GM12878 (cell line): ENCODE results near the gene TFRC. TPM values are rescaled to one million over a fixed set of nuclear protein-coding genes. Genes with fewer than 3 reads are reported as not detected.

ENCODE experiments used
- ATAC-seq: fragments of 200-7000 bp; cut with Tn5 transposase; 3 replicates; pipeline ENCODE4 v1.9.1; 2020; ENCODE audit warnings: mild to moderate bottlenecking, moderate library complexity
- BruUV-seq: library from RNA; stranded (reverse); fragments of 400-500 nt; replicated peaks from 2 replicates; lab custom pipeline; 2021; lab: Mats Ljungman, UMichigan
- CTCF ChIA-PET: fragments of 300-600 bp; sonication (Branson Sonifier 250); formaldehyde crosslinking; extraction: SDS; loops from one replicate; lab custom pipeline; 2021; ENCODE audit warnings: inconsistent platforms; lab: Yijun Ruan, JAX
- POLR2A ChIA-PET: fragments of 350-600 bp; formaldehyde crosslinking; extraction: SDS; loops from one replicate; lab custom pipeline; 2021; ENCODE audit warnings: inconsistent platforms; lab: Charles Lee
- RAD21 ChIA-PET: fragments of 300-600 bp; sonication (Branson Sonifier 250); formaldehyde crosslinking; loops from one replicate; lab custom pipeline; 2023; ENCODE audit warnings: antibody characterized with exemption; ENCODE audit not compliant: unreplicated experiment; lab: Charles Lee
- SMC1A ChIA-PET: fragments of 300-600 bp; sonication (Branson Sonifier 250); formaldehyde crosslinking; loops from one replicate; lab custom pipeline; 2023; ENCODE audit not compliant: unreplicated experiment, uncharacterized antibody; lab: Charles Lee
- DNase-seq: peaks from one replicate; pipeline ENCODE4 v3.0.0-alpha.2; 2011; ENCODE audit warnings: low read depth, low spot score
- FAIRE-seq: peaks from 3 replicates; lab custom pipeline; 2011; peaks lifted over from hg19 to GRCh38; lab: Jason Lieb, UNC
- H2AFZ ChIP-seq: 2 replicates; pipeline ENCODE4 v1.6.0; 2011; ENCODE audit warnings: low read depth, low read length, control low read depth; ENCODE audit not compliant: control insufficient read depth
- H3K27ac ChIP-seq: 2 replicates; pipeline ENCODE4 v1.5.1; 2011; ENCODE audit warnings: control low read depth; ENCODE audit not compliant: control insufficient read depth, insufficient read depth
- H3K27me3 ChIP-seq, 2 experiments: replicated peaks in 1 of 2; 2 replicates each; pipeline versions ENCODE4 v1.6.0 to v1.6.1; 2011; ENCODE audit warnings: low read length in 1 of 2; ENCODE audit not compliant: control insufficient read depth in 2 of 2, insufficient read depth in 2 of 2
- H3K36me3 ChIP-seq, 2 experiments: 2 replicates each; pipeline ENCODE4 v1.5.1; 2011; ENCODE audit warnings: low read length in 1 of 2; ENCODE audit not compliant: control insufficient read depth in 2 of 2, insufficient read depth in 2 of 2
- H3K4me1 ChIP-seq: 2 replicates; pipeline ENCODE4 v1.6.1; 2011; ENCODE audit warnings: mild to moderate bottlenecking, low read length, moderate library complexity, mixed read lengths; ENCODE audit not compliant: control insufficient read depth, insufficient read depth
- H3K4me2 ChIP-seq: 2 replicates; pipeline ENCODE4 v1.6.0; 2011; ENCODE audit warnings: control low read depth; ENCODE audit not compliant: control insufficient read depth, insufficient read depth
- H3K4me3 ChIP-seq: fragments of 200-600 bp; sonication (generic); 2 replicates; pipeline ENCODE4 v1.5.1; 2016
- H3K79me2 ChIP-seq: 2 replicates; pipeline ENCODE4 v1.6.0; 2011; ENCODE audit warnings: low read length; ENCODE audit not compliant: control insufficient read depth, insufficient read depth
- H3K9ac ChIP-seq: 2 replicates; pipeline ENCODE4 v1.8.0; 2011; ENCODE audit warnings: low read length, control low read depth, mixed read lengths; ENCODE audit not compliant: control insufficient read depth, insufficient read depth
- H3K9me3 ChIP-seq: replicated peaks from 3 replicates; pipeline ENCODE4 v1.5.1; 2011; ENCODE audit warnings: mild to moderate bottlenecking, low read length; ENCODE audit not compliant: control insufficient read depth, insufficient read depth
- H4K20me1 ChIP-seq: 2 replicates; pipeline ENCODE4 v1.6.0; 2011; ENCODE audit not compliant: control insufficient read depth, insufficient read depth
- ASH2L ChIP-seq: fragments of 300-600, 200-600 bp; sonication (generic); IDR thresholded peaks from 2 replicates; pipeline ENCODE4 v1.6.1; 2017; ENCODE audit warnings: low read depth, mild to moderate bottlenecking, borderline replicate concordance
- BMI1 ChIP-seq: fragments of 450-650 bp; IDR thresholded peaks from 2 replicates; pipeline ENCODE4 v1.6.1; 2016; ENCODE audit warnings: mild to moderate bottlenecking, moderate library complexity, borderline replicate concordance
- CBFB ChIP-seq: IDR thresholded peaks from 2 replicates; pipeline ENCODE4 v1.6.1; 2016; ENCODE audit warnings: antibody characterized with exemption, low read depth
- ESRRA ChIP-seq: IDR thresholded peaks from 2 replicates; pipeline ENCODE4 v1.6.1; 2012; ENCODE audit warnings: mild to moderate bottlenecking, low read length, improper control_type of control experiment
- JUNB ChIP-seq: IDR thresholded peaks from 2 replicates; pipeline ENCODE4 v1.6.1; 2016; ENCODE audit warnings: antibody characterized with exemption, mild to moderate bottlenecking
- KDM1A ChIP-seq: fragments of 200-600 bp; sonication (generic); IDR thresholded peaks from 2 replicates; pipeline ENCODE4 v1.6.1; 2016; ENCODE audit warnings: borderline replicate concordance
- KLF5 ChIP-seq: fragments of 450-650 bp; IDR thresholded peaks from 2 replicates; pipeline ENCODE4 v1.6.1; 2014; ENCODE audit warnings: mild to moderate bottlenecking; ENCODE audit not compliant: partially characterized antibody
- NR2C1 ChIP-seq: fragments of 450-650 bp; IDR thresholded peaks from 2 replicates; pipeline ENCODE4 v1.6.1; 2017; ENCODE audit warnings: antibody characterized with exemption, mild to moderate bottlenecking, moderate library complexity
- RAD51 ChIP-seq: fragments of 450-650 bp; IDR thresholded peaks from 2 replicates; pipeline ENCODE4 v1.6.1; 2016; ENCODE audit warnings: moderate library complexity, mild to moderate bottlenecking, inconsistent platforms
- RB1 ChIP-seq: fragments of 450-650 bp; formaldehyde crosslinking; IDR thresholded peaks from 2 replicates; pipeline ENCODE4 v1.6.1; 2017; ENCODE audit warnings: mild to moderate bottlenecking, borderline replicate concordance
- SMC3 ChIP-seq: IDR thresholded peaks from 2 replicates; pipeline ENCODE4 v1.6.1; 2011; ENCODE audit warnings: low read length, improper control_type of control experiment, borderline replicate concordance
- TCF12 ChIP-seq: IDR thresholded peaks from 2 replicates; pipeline ENCODE4 v1.6.1; 2011; ENCODE audit warnings: low read depth, mild to moderate bottlenecking, low read length
- YBX1 ChIP-seq: fragments of 450-650 bp; IDR thresholded peaks from 2 replicates; pipeline ENCODE4 v1.6.1; 2016; ENCODE audit warnings: antibody characterized with exemption
- ZNF217 ChIP-seq: fragments of 450-650 bp; IDR thresholded peaks from 2 replicates; pipeline ENCODE4 v1.6.1; 2017; ENCODE audit warnings: antibody characterized with exemption, mild to moderate bottlenecking
- ZNF384 ChIP-seq: IDR thresholded peaks from 2 replicates; pipeline ENCODE4 v1.6.1; 2012; ENCODE audit warnings: low read depth, mild to moderate bottlenecking, low read length, improper control_type of control experiment, borderline replicate concordance
- WGBS: methylation state at CpG from one replicate; pipeline ENCODE4 v1.1.6; 2016; ENCODE audit warnings: low lambda C conversion rate; ENCODE audit not compliant: insufficient replicate concordance, insufficient coverage; ENCODE audit errors: missing lambda C conversion rate; 5-methylcytosine and 5-hydroxymethylcytosine counted together
- in situ Hi-C: fragments of 300-500 bp; cut with MboI; formaldehyde crosslinking; loops from 9 replicates; pipeline ENCODE4 v1.14.3; 2018; ENCODE audit warnings: mixed read lengths
- intact Hi-C: fragments of 100-400 bp; cut with micrococcal nuclease; formaldehyde crosslinking; loops from one replicate; pipeline ENCODE4 v1.14.2; 2022; ENCODE audit not compliant: unreplicated experiment
- polyA plus RNA-seq, 11 experiments: library from polyadenylated mRNA; depleted of rRNA in 4 of 11; unstranded in 6 of 11; stranded (reverse) in 5 of 11; fragments of >200 nt; fragmentation: Nextera tagmentation in 4 of 11; fragmentation: Illumina TruSeq in 1 of 11; extraction: Ambion mirVana in 4 of 11; extraction: Trizol in 1 of 11; gene quantifications; 1 replicate in 1 of 11; 2 replicates in 10 of 11; pipeline versions ENCODE4 v1.2.1 to v1.2.3, GENCODE V29; 2011 to 2016; ENCODE audit warnings: inconsistent platforms in 2 of 11, missing spikeins in 2 of 11, low read depth in 1 of 11
- total RNA-seq, 4 experiments: library from RNA; depleted of rRNA in 3 of 4; stranded (reverse); fragments of >200 nt in 3 of 4; fragmentation: Illumina TruSeq in 1 of 4; extraction: Trizol in 1 of 4; gene quantifications; 2 replicates each; pipeline versions ENCODE4 v1.2.1 to v1.2.3, GENCODE V29; 2013 to 2021
- TF ChIP-seq, protein P1 (sequence below): fragments of 450-650 bp; IDR thresholded peaks from 2 replicates; pipeline ENCODE4 v1.6.1; 2016; ENCODE audit warnings: mild to moderate bottlenecking, moderate library complexity, borderline replicate concordance
- TF ChIP-seq, protein P2 (sequence below): IDR thresholded peaks from 2 replicates; pipeline ENCODE4 v1.6.1; 2011; ENCODE audit warnings: low read depth, mild to moderate bottlenecking, low read length, moderate library complexity, borderline replicate concordance; ENCODE audit errors: extremely low read depth
- TF ChIP-seq, protein P3 (sequence below): IDR thresholded peaks from 2 replicates; pipeline ENCODE4 v1.6.1; 2011; ENCODE audit warnings: borderline replicate concordance, low read depth, mild to moderate bottlenecking, moderate library complexity, low read length; ENCODE audit not compliant: insufficient read depth, poor library complexity, severe bottlenecking

The TFRC gene
- total and polyA plus RNA-seq, 10 of the 15 experiments (the other 5 are each of a cell fraction or from before 2014, with no cell fraction given): 123 to 526 (median 316) TPM

DNA sequence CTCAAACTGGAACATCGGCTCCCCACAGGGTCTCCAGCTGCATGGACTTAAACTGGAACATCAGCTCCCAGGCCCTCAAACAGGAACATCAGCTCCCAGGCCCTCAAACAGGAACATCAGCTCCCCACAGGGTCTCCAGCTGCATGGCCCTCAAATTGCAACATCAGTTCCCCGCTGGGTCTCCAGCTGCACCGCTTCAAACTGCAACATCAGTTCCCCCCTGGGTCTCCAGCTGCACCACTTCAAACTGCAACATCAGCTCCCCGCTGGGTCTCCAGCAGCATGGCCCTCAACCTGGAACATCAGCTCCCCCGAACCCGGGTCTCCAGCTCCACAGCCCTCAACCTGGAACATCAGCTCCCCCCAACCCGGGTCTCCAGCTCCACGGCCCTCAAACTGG, 82.0 kb downstream of the TFRC start:
- SMC1A ChIA-PET: interaction anchor here (1.0 to 1.1 kb wide), 3 partner anchors 23 to 59 kb away, joined by 3 to 5 read pairs (median 4); no protein-coding TSS in a partner anchor
- FAIRE-seq: no peak
- Histone ChIP-seq H3K4me3 (no peak overlapping the region), H4K20me1 (no peaks in the 10 kb centered on the region), H3K27me3 (no peaks in the 10 kb centered on the region; a peak in 2 of 4 replicates), H3K4me2 (no peak overlapping the region), H3K36me3 (no peaks in the 10 kb centered on the region), H3K27ac (no peak overlapping the region), H2AFZ (no peak overlapping the region), H3K4me1 (no peaks in the 10 kb centered on the region), H3K9ac (no peak overlapping the region), H3K79me2 (no peaks in the 10 kb centered on the region), H3K9me3 (no peaks in the 10 kb centered on the region)
- DNase-seq: no peak
- in situ Hi-C loops (no loop called here), intact Hi-C loops (loop anchor here (2.0 kb wide), 1 partner anchor 59 kb away; no protein-coding TSS in a partner anchor)
- 41% methylated on average over 8 of the region's 8 CpGs for WGBS
- POLR2A ChIA-PET: no interaction called here
- CTCF ChIA-PET: interaction anchor here (1.4 kb wide), 1 partner anchor 59 kb away, joined by 4 read pairs; no protein-coding TSS in a partner anchor
- no peak for ATAC-seq
- RAD21 ChIA-PET: interaction anchor here (1.4 kb wide), 1 partner anchor 59 kb away, joined by 5 read pairs; no protein-coding TSS in a partner anchor
- no peak for TF ChIP-seq RB1
- no peak for TF ChIP-seq ZNF217
- TF ChIP-seq, protein P1, sequence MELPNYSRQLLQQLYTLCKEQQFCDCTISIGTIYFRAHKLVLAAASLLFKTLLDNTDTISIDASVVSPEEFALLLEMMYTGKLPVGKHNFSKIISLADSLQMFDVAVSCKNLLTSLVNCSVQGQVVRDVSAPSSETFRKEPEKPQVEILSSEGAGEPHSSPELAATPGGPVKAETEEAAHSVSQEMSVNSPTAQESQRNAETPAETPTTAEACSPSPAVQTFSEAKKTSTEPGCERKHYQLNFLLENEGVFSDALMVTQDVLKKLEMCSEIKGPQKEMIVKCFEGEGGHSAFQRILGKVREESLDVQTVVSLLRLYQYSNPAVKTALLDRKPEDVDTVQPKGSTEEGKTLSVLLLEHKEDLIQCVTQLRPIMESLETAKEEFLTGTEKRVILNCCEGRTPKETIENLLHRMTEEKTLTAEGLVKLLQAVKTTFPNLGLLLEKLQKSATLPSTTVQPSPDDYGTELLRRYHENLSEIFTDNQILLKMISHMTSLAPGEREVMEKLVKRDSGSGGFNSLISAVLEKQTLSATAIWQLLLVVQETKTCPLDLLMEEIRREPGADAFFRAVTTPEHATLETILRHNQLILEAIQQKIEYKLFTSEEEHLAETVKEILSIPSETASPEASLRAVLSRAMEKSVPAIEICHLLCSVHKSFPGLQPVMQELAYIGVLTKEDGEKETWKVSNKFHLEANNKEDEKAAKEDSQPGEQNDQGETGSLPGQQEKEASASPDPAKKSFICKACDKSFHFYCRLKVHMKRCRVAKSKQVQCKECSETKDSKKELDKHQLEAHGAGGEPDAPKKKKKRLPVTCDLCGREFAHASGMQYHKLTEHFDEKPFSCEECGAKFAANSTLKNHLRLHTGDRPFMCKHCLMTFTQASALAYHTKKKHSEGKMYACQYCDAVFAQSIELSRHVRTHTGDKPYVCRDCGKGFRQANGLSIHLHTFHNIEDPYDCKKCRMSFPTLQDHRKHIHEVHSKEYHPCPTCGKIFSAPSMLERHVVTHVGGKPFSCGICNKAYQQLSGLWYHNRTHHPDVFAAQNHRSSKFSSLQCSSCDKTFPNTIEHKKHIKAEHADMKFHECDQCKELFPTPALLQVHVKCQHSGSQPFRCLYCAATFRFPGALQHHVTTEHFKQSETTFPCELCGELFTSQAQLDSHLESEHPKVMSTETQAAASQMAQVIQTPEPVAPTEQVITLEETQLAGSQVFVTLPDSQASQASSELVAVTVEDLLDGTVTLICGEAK: no peak
- no peak for TF ChIP-seq SMC3
- no peak for TF ChIP-seq ZNF384
- TF ChIP-seq KDM1A: no peak
- TF ChIP-seq BMI1: no peak
- no peak for TF ChIP-seq ESRRA
- TF ChIP-seq YBX1: no peak
- TF ChIP-seq, protein P2, sequence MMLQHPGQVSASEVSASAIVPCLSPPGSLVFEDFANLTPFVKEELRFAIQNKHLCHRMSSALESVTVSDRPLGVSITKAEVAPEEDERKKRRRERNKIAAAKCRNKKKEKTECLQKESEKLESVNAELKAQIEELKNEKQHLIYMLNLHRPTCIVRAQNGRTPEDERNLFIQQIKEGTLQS: no peak
- TF ChIP-seq ASH2L: no peak
- no peak for TF ChIP-seq RAD51
- TF ChIP-seq NR2C1: no peak
- TF ChIP-seq KLF5: no peak
- no peak for TF ChIP-seq TCF12
- TF ChIP-seq JUNB: no peak
- TF ChIP-seq, protein P3, sequence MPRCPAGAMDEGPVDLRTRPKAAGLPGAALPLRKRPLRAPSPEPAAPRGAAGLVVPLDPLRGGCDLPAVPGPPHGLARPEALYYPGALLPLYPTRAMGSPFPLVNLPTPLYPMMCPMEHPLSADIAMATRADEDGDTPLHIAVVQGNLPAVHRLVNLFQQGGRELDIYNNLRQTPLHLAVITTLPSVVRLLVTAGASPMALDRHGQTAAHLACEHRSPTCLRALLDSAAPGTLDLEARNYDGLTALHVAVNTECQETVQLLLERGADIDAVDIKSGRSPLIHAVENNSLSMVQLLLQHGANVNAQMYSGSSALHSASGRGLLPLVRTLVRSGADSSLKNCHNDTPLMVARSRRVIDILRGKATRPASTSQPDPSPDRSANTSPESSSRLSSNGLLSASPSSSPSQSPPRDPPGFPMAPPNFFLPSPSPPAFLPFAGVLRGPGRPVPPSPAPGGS: no peak
- TF ChIP-seq CBFB: no peak
- BruUV-seq: no TSS peak
